Right ventricle myocardium superior (tissue), 1 donor: ENCODE results near the gene LURAP1L. TPM values are rescaled to one million over a fixed set of nuclear protein-coding genes. Genes with fewer than 3 reads are reported as not detected.

Experiments
- ATAC-seq: fragments of 200-7000 bp; cut with Tn5 transposase; one replicate; pipeline ENCODE4 v1.9.1; 2020; ENCODE audit warnings: mild to moderate bottlenecking; ENCODE audit not compliant: poor library complexity
- DNase-seq: peaks from one replicate; pipeline ENCODE4 v3.0.0-alpha.2; 2020
- intact Hi-C: fragments of 100-400 bp; cut with DNase I; formaldehyde crosslinking; loops from one replicate; pipeline ENCODE4 v1.11.2; 2022
- total RNA-seq: library from RNA; stranded (reverse); fragmentation: NEBNext Ultra II Directional; extraction: Animal tissue kit (Norgen Biotek cat#: 25700); gene quantifications from one replicate; pipeline ENCODE4 v1.2.1, GENCODE V29; 2021
- donor health status: DM: no; HTN: yes; CAD: no; lungs with severe emphysema.

LURAP1L gene
- total RNA-seq, 1 donor from 2014 or later = 2.2 TPM

DNA sequence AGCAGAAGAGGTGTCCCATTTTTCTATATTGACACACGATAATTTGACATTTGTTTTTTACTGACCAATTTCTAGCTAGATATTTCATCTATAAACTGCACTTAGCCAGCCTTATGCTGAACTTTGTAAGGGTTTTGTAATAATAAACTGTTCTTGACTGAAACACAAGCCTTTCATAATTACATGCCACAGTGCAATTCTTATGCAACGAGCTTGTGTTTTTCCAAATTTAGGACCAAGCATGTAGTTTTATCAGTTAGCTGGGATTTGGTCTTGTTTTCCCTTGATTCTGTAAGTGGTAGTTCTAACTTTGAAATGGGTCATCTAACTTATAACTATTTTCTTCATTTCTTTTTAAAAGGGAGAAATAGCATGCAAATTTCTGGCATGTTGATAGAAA, 1.3 kb upstream of the LURAP1L start:
- ATAC-seq (no peak), DNase-seq (no peak)
- intact Hi-C loops = no loop called here

DNA sequence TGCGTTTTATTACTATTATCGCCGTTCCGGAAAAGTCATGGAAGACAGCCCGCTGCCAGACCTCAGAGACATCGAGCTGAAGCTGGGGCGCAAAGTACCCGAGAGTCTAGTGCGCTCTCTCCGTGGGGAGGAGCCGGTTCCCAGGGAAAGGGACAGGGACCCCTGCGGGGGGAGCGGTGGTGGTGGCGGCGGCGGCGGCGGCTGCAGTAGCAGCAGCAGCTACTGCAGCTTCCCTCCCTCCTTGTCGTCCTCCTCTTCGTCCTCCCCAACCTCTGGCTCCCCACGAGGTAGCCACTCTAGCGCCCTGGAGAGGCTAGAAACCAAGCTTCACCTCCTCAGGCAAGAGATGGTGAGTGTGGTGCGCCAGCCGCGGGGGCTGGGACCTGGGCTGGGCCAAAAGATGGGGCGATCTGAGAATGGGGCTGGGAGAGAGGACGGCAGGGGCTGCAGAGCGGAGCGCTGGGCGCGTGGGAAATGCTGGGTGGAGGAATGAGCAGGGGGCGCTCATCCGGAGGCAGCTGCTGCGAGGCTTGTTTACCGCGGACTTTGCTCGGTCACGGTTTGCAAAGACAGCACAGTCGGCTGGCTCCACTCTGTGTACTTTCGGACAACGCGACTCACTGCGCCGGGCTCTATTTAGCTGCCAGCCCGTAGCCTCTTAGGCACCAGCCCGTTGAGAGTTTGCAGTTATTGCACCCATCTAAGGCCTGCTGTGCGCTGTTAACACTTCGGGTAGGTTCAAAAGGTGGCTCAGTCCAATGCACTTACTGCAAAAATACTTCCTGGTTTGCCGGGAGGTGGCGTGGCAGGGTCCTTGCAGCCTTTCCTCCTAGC, 1.1 kb downstream of the LURAP1L start:
- ATAC-seq (peak; percentile 96), DNase-seq (peak; percentile 64)
- intact Hi-C loops = no loop called here

GRCh38 chr9:12776513-12777055, 1.8 kb downstream of the LURAP1L start:
- no peak for ATAC-seq
- intact Hi-C loops = no loop called here
- peak; percentile 90 for DNase-seq

- DNase-seq (no peak), ATAC-seq (no peak)
- intact Hi-C loops = no loop called here
Measured at GRCh38 chr9:12777121-12778022, 2.6 kb downstream of the LURAP1L start.

GRCh38 chr9:12778389-12778788, 3.6 kb downstream of the LURAP1L start:
- DNase-seq = no peak
- intact Hi-C loops = no loop called here
- no peak for ATAC-seq

GRCh38 chr9:12781226-12781733, 6.5 kb downstream of the LURAP1L start:
- intact Hi-C loops = no loop called here
- DNase-seq = no peak
- ATAC-seq = no peak

- no peak for ATAC-seq
- DNase-seq = no peak
- intact Hi-C loops = no loop called here
Measured at GRCh38 chr9:12783767-12784460, 9.1 kb downstream of the LURAP1L start.

GRCh38 chr9:12784461-12785259, 9.8 kb downstream of the LURAP1L start:
- DNase-seq = no peak
- no peak for ATAC-seq
- intact Hi-C loops = no loop called here

- intact Hi-C loops = no loop called here
- DNase-seq = peak; percentile 38
- no peak for ATAC-seq
Measured at GRCh38 chr9:12785260-12785770, 10.5 kb downstream of the LURAP1L start.

DNA sequence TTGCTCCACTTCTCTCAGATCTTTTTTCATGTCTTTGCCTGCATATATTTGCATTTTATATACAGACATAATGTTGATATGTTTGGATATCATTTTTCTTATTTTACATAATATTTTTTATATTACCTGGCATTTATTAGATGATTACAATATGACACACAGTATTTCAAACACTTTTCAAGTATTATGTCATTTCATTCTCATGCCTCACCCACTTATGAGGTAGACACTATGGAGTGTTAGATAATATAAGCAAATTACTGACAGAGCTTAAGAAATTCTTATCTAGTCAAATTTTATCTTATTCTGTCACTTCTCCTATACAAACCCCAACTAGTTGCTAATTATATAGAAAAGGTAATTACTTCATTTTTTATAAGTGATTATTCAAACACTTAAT, 11.1 kb downstream of the LURAP1L start:
- ATAC-seq = no peak

DNA sequence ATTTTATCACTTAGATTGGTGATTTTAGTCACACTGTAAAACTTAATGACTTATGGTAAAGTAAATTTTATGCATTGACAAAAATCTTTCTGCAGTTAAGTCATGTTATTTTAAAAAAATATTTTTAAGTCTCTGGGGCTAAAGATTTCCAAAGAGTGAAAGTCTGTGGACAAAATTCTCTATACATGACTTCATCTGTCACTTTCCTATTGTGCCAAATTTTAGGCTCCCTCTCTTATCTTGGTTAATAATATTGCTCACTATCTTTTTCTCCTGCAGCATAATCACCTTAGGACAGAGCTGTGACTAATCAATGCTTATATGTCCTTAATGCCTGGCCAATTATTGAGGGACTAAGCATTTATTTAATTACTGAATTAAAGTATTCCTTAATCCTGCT, 15.2 kb downstream of the LURAP1L start:
- DNase-seq (no peak), ATAC-seq (no peak)
- intact Hi-C loops = no loop called here

More for the DNA sequence above, 11.1 kb downstream of the LURAP1L start:
- intact Hi-C loops = no loop called here
- no peak for DNase-seq

- intact Hi-C loops = no loop called here
- no peak for DNase-seq
- ATAC-seq = no peak
Measured at GRCh38 chr9:12790883-12791282, 16.1 kb downstream of the LURAP1L start.

DNA sequence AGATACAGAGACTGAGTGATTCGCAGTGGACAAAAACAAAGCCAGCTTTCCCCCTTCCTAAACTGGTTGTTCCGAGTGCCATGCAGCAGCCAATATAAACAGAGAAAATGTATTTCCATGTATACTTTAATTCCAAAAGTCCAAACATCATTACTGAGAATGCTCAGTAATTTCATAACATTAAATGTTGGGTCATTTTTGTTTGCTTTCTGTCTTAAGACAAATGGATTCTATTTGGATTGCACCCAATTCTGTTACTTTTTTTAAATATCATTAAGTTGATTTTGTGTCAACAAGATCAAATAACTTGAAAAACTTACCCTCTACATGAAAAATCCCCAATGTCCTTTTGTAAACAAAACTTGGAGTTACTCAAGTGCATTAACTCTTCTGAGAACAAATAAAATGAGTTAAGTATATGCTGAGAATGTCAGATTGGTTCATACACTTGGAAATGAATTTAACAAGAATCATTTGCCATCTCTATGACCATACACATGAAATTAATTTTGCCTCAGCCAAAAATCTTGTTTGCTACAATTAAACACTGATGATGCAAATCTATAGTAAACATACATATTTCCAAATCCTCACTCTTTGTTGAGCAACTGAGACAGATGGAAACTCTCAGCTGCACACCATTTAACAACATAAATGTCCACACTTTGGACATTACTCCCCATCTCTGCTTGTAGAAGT, 19.4 kb downstream of the LURAP1L start:
- intact Hi-C loops = no loop called here
- ATAC-seq = no peak
- DNase-seq = no peak

GRCh38 chr9:12796601-12797000, 21.8 kb downstream of the LURAP1L start:
- ATAC-seq = no peak
- DNase-seq = no peak
- intact Hi-C loops = no loop called here

- DNase-seq (no peak), ATAC-seq (no peak)
- intact Hi-C loops = no loop called here
Measured at GRCh38 chr9:12797037-12797436, 22.2 kb downstream of the LURAP1L start.

GRCh38 chr9:12798066-12798770, 23.4 kb downstream of the LURAP1L start:
- intact Hi-C loops = no loop called here
- ATAC-seq (no peak), DNase-seq (no peak)

- ATAC-seq (no peak), DNase-seq (no peak)
- intact Hi-C loops = no loop called here
Measured at GRCh38 chr9:12801187-12801586, 26.4 kb downstream of the LURAP1L start.
